Sigmoid colon (tissue), 7 donors: Measurements from ENCODE around the gene TMEM18. TPM values are rescaled to one million over a fixed set of nuclear protein-coding genes. Genes with fewer than 3 reads are reported as not detected.

Experiments used
- DNase-seq: peaks from one replicate; pipeline ENCODE4 v3.0.0-alpha.2; 2019
- H3K27ac ChIP-seq, 4 donors: fragments of 200-600 bp; sonication (generic); one replicate each; pipeline ENCODE4 v1.5.1; 2016 to 2019; ENCODE audit warnings: mild to moderate bottlenecking in 1 of 4
- H3K27me3 ChIP-seq, 3 donors: fragments of 200-600 bp; sonication (generic); one replicate each; pipeline ENCODE4 v1.5.1; 2019; ENCODE audit warnings: mild to moderate bottlenecking in 1 of 3
- H3K36me3 ChIP-seq, 4 donors: fragments of 200-600 bp; sonication (generic); one replicate each; pipeline ENCODE4 v1.5.1; 2016 to 2019
- H3K4me1 ChIP-seq, 4 donors: fragments of 200-600 bp; sonication (generic); one replicate each; pipeline ENCODE4 v1.5.1; 2017 to 2019
- H3K4me3 ChIP-seq, 4 donors: fragments of 200-600 bp; sonication (generic); one replicate each; pipeline ENCODE4 v1.5.1; 2017 to 2019; ENCODE audit warnings: mild to moderate bottlenecking in 2 of 4, moderate library complexity in 1 of 4
- H3K9me3 ChIP-seq, 4 donors: fragments of 200-600 bp in 3 of 4; sonication (generic) in 3 of 4; one replicate each; pipeline versions ENCODE4 v1.5.1 to v1.6.1; 2013 to 2019
- CTCF ChIP-seq, 4 experiments: fragments of 450-650 bp in 3 of 4; fragments of 200-600 bp in 1 of 4; IDR thresholded peaks; one replicate each; pipeline ENCODE4 v1.5.1; 2016 to 2019; ENCODE audit warnings: antibody characterized with exemption in 4 of 4, mild to moderate bottlenecking in 3 of 4, moderate library complexity in 2 of 4
- EP300 ChIP-seq, 4 donors: sonication (generic); formaldehyde crosslinking; IDR thresholded peaks; one replicate each; pipeline ENCODE4 v1.6.1; 2017; ENCODE audit warnings: antibody characterized with exemption in 4 of 4
- POLR2A ChIP-seq, 2 donors: fragments of 450-650 bp; IDR thresholded peaks; one replicate each; pipeline ENCODE4 v1.6.1; 2016; ENCODE audit warnings: antibody characterized with exemption in 2 of 2, mild to moderate bottlenecking in 2 of 2, moderate library complexity in 2 of 2
- POLR2AphosphoS5 ChIP-seq, 4 donors: sonication (generic); formaldehyde crosslinking; IDR thresholded peaks; one replicate each; pipeline ENCODE4 v1.6.1; 2017; ENCODE audit warnings: antibody characterized with exemption in 4 of 4
- WGBS, 2 donors: extraction: QIAGEN DNeasy Blood & Tissue Kit; methylation state at CpG; one replicate each; pipeline ENCODE4 v1.1.7; 2013; 5-methylcytosine and 5-hydroxymethylcytosine counted together
- intact Hi-C: fragments of 100-400 bp; cut with DNase I; formaldehyde crosslinking; loops from one replicate; pipeline ENCODE4 v1.15.1; 2023
- polyA plus RNA-seq, 3 donors: library from polyadenylated mRNA; stranded (reverse); fragments of 200-250 nt; gene quantifications; one replicate each; pipeline ENCODE4 v1.2.3, GENCODE V29; 2013
- total RNA-seq, 4 donors: library from RNA; depleted of rRNA; stranded (reverse); fragments of >200 nt; gene quantifications; one replicate each; pipeline ENCODE4 v1.1.0, GENCODE V29; 2016
- donor health status: healthy with polysubstance abuse.
- donor health status: Bipolar disorder and iron deficiency.
- donor health status: healthy.

The TMEM18 gene
- total and polyA plus RNA-seq, 7 donors: 10.6 to 26.8 (median 22.7) TPM

- Histone ChIP-seq H3K27me3 (no peaks in the 10 kb centered on the region), H3K36me3 (no peaks in the 10 kb centered on the region), H3K9me3 (peaks cover 0 to 2% (median 0%) of the 10 kb centered on the region in 4 donors), H3K4me1 (no peaks in the 10 kb centered on the region), H3K4me3 (no peak overlapping the region), H3K27ac (no peak overlapping the region)
- no peak for TF ChIP-seq CTCF (IDR thresholded peaks at IDR 0.05)
- no peak for TF ChIP-seq POLR2AphosphoS5 (IDR thresholded peaks at IDR 0.05)
- no peak for TF ChIP-seq POLR2A (IDR thresholded peaks at IDR 0.05)
- TF ChIP-seq EP300 (IDR thresholded peaks at IDR 0.05): no peak
- intact Hi-C loops: no loop called here
- WGBS, 2 donors: 85 to 89% methylated on average over 14 of the region's 14 CpGs
- no peak for DNase-seq
Measured at GRCh38 chr2:626491-627339, 50.5 kb downstream of the TMEM18 start.

GRCh38 chr2:625415-626333 lies 51.5 kb downstream of the TMEM18 start:
- no peaks in the 10 kb centered on the region for H3K4me1 ChIP-seq
- intact Hi-C loops: no loop called here
- no peaks in the 10 kb centered on the region for H3K27me3 ChIP-seq
- 67 to 77% methylated on average over 12 of the region's 12 CpGs for WGBS, 2 donors
- TF ChIP-seq POLR2AphosphoS5 (IDR thresholded peaks at IDR 0.05) (no peak), CTCF (IDR thresholded peaks at IDR 0.05) (no peak), EP300 (IDR thresholded peaks at IDR 0.05) (no peak), POLR2A (IDR thresholded peaks at IDR 0.05) (no peak)
- H3K27ac ChIP-seq: no peak overlapping the region
- no peaks in the 10 kb centered on the region for H3K36me3 ChIP-seq
- no peak for DNase-seq
- no peak overlapping the region for H3K4me3 ChIP-seq
- H3K9me3 ChIP-seq: no peaks in the 10 kb centered on the region

GRCh38 chr2:624551-625347 lies 52.5 kb downstream of the TMEM18 start:
- TF ChIP-seq EP300 (IDR thresholded peaks at IDR 0.05) (no peak), POLR2A (IDR thresholded peaks at IDR 0.05) (no peak), CTCF (IDR thresholded peaks at IDR 0.05) (no peak), POLR2AphosphoS5 (IDR thresholded peaks at IDR 0.05) (no peak)
- intact Hi-C loops: no loop called here
- no peaks in the 10 kb centered on the region for H3K4me1 ChIP-seq
- H3K9me3 ChIP-seq: no peaks in the 10 kb centered on the region
- H3K36me3 ChIP-seq: no peaks in the 10 kb centered on the region
- no peak overlapping the region for H3K27ac ChIP-seq
- H3K27me3 ChIP-seq: no peaks in the 10 kb centered on the region
- H3K4me3 ChIP-seq: no peak overlapping the region
- 73 to 78% methylated on average over 11 of the region's 11 CpGs for WGBS, 2 donors
- DNase-seq: no peak

- Histone ChIP-seq H3K27me3 (no peaks in the 10 kb centered on the region), H3K4me3 (no peak overlapping the region), H3K36me3 (no peaks in the 10 kb centered on the region), H3K27ac (no peak overlapping the region), H3K4me1 (no peaks in the 10 kb centered on the region), H3K9me3 (no peaks in the 10 kb centered on the region)
- DNase-seq: no peak
- no peak for TF ChIP-seq EP300 (IDR thresholded peaks at IDR 0.05)
- no peak for TF ChIP-seq POLR2AphosphoS5 (IDR thresholded peaks at IDR 0.05)
- TF ChIP-seq CTCF (IDR thresholded peaks at IDR 0.05): no peak
- TF ChIP-seq POLR2A (IDR thresholded peaks at IDR 0.05): no peak
- intact Hi-C loops: no loop called here
- WGBS, 2 donors: 82 to 85% methylated on average over 10 of the region's 10 CpGs
Measured at GRCh38 chr2:624096-624495, 53.1 kb downstream of the TMEM18 start.
